ENCODE results near the gene KDM7A.

DNA sequence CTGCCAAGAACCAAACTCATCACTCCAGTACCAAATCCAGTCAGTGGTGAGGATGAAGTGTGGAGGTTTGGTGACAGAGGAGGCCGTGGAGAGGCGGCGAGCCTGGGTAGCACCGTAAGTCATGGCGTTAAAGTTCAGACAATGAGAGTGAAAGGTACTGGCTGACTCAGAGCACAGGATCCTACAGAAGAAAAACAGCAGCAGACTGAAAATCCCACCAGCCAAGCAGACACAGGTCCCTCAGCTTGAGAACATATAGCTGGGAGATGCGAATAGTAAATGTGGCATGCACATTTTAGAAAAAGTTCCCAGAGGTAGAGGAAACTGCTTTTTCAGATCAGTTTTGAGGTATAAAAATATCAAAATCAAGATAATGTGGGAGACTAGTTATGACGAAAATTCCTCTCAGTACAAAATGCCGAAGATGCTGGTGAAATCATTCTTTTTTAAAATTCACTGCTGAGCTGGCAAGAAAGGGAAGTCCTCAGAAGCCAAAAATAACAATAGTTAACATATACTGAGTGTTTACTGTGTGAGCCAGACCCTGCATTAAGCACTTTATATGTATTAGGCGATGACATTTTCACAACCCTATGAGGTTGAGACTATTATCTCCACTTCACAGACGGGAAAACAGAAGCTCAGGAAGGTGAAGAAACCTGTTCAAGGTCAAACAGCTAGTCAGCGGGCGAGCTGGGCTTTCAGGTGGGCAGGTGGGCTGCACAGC is 135.0 kb downstream of the KDM7A start:
- TF ChIP-seq, protein P1, sequence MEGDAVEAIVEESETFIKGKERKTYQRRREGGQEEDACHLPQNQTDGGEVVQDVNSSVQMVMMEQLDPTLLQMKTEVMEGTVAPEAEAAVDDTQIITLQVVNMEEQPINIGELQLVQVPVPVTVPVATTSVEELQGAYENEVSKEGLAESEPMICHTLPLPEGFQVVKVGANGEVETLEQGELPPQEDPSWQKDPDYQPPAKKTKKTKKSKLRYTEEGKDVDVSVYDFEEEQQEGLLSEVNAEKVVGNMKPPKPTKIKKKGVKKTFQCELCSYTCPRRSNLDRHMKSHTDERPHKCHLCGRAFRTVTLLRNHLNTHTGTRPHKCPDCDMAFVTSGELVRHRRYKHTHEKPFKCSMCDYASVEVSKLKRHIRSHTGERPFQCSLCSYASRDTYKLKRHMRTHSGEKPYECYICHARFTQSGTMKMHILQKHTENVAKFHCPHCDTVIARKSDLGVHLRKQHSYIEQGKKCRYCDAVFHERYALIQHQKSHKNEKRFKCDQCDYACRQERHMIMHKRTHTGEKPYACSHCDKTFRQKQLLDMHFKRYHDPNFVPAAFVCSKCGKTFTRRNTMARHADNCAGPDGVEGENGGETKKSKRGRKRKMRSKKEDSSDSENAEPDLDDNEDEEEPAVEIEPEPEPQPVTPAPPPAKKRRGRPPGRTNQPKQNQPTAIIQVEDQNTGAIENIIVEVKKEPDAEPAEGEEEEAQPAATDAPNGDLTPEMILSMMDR (IDR thresholded peaks at IDR 0.05; ENCODE audit: poor library complexity): no peak
- TF ChIP-seq EZH2 (IDR thresholded peaks at IDR 0.05; ENCODE audit: borderline replicate concordance) (no peak), EZH2phosphoT487 (IDR thresholded peaks at IDR 0.05; ENCODE audit: low read depth, severe bottlenecking, unreplicated experiment) (no peak)

All from hepatocyte (in vitro differentiated cells).